ENCODE data around the gene TMCO2.

The TMCO2 gene

GRCh38 chr1:40267767-40268187 is 20.0 kb downstream of the TMCO2 start:
- peaks cover 26% of the 10 kb centered on the region for H3K4me1 Mint-ChIP-seq (ENCODE audit: low read depth)
- H3K9me3 Mint-ChIP-seq, result no peaks in the 10 kb centered on the region
- H3K4me3 Mint-ChIP-seq, result no peak overlapping the region
- no peak for DNase-seq (ENCODE audit: low spot score)
- H3K27me3 Mint-ChIP-seq (ENCODE audit: low read depth), result no peaks in the 10 kb centered on the region
- peaks cover 52% of the 10 kb centered on the region for H3K36me3 Mint-ChIP-seq (ENCODE audit: low read depth)
- no peak overlapping the region for H3K27ac Mint-ChIP-seq

- no peaks in the 10 kb centered on the region for H3K9me3 Mint-ChIP-seq
- no peaks in the 10 kb centered on the region for H3K27me3 Mint-ChIP-seq (ENCODE audit: low read depth)
- no peak for DNase-seq (ENCODE audit: low spot score)
- H3K4me3 Mint-ChIP-seq, result no peak overlapping the region
- peaks cover 22% of the 10 kb centered on the region for H3K4me1 Mint-ChIP-seq (ENCODE audit: low read depth)
- no peak overlapping the region for H3K27ac Mint-ChIP-seq
- H3K36me3 Mint-ChIP-seq (ENCODE audit: low read depth), result peaks cover 50% of the 10 kb centered on the region
These were observed 20.5 kb downstream of the TMCO2 start for GRCh38 chr1:40268211-40268610.

- H3K27ac Mint-ChIP-seq, result peak overlapping the region; percentile 39
- peaks cover 53% of the 10 kb centered on the region for H3K36me3 Mint-ChIP-seq (ENCODE audit: low read depth)
- peak; percentile 22 for DNase-seq (ENCODE audit: low spot score)
- peaks cover 15% of the 10 kb centered on the region for H3K4me1 Mint-ChIP-seq (ENCODE audit: low read depth)
- H3K4me3 Mint-ChIP-seq, result no peak overlapping the region
- H3K9me3 Mint-ChIP-seq, result no peaks in the 10 kb centered on the region
- H3K27me3 Mint-ChIP-seq (ENCODE audit: low read depth), result no peaks in the 10 kb centered on the region
These were observed 22.6 kb downstream of the TMCO2 start for GRCh38 chr1:40270152-40270834.

DNA sequence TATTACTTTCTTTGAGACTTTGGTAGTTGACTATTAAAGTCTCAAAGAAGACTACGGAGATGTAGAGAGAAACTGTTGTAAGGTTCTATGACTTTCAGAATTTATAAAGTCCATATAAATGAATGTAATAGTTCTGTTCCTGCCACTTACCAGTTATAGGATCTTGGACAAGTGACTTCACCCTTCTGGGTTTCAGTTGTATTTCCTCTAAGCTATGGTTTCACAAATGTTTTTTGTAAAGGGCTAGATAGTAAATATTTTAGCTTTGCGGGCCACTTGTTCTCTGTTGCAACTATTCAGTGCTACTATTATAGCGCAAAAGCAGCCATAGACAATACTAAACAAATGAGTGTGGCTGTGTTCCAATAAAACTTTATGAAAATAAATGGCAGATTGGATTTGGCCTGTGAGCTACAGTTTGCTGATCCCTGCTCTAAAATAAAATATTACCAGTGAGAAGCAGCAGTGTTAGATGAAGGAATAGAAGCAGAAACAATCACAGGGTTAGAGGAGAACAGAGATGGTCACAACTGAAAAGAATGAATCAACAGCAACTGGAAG is 25.0 kb downstream of the TMCO2 start:
- peaks cover 9% of the 10 kb centered on the region for H3K4me1 Mint-ChIP-seq (ENCODE audit: low read depth)
- H3K36me3 Mint-ChIP-seq (ENCODE audit: low read depth), result peaks cover 49% of the 10 kb centered on the region
- H3K27ac Mint-ChIP-seq, result no peak overlapping the region

DNA sequence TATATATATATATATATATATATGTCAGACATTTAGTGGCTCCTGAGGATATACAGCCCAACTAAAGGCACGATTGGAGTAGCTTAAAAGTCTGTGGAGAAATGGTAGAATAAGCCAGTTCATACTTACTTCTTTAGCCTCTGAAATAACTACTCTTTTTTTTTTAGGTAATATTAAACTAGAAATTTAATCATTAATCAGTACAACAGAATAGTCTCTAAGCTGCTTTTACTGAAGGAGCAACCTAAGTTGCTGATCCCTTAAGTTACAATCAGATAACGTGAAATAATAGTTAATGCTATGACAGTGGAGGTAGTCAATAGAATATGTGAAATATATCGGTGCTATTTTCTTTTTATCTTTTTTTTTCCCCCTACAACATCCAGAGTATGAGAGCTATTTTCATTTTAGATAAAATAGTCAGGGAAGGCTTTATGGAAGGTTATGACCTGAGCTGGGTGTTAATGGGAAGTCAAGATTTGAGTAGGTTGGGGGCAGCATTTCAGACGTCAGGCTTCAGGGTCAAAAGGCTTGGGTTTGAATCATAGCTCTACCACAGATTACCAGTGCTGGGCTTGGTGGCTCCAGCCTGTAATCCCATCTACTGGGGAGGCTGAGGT is 25.9 kb downstream of the TMCO2 start:
- no peak overlapping the region for H3K27ac Mint-ChIP-seq
- DNase-seq (ENCODE audit: low spot score), result no peak
- H3K4me3 Mint-ChIP-seq, result no peak overlapping the region
- H3K36me3 Mint-ChIP-seq (ENCODE audit: low read depth), result peaks cover 41% of the 10 kb centered on the region
- H3K9me3 Mint-ChIP-seq, result no peaks in the 10 kb centered on the region
- no peaks in the 10 kb centered on the region for H3K27me3 Mint-ChIP-seq (ENCODE audit: low read depth)
- H3K4me1 Mint-ChIP-seq (ENCODE audit: low read depth), result peaks cover 9% of the 10 kb centered on the region

More for the DNA sequence above, 25.0 kb downstream of the TMCO2 start:
- no peak for DNase-seq (ENCODE audit: low spot score)
- Mint-ChIP-seq H3K4me3 (no peak overlapping the region), H3K9me3 (no peaks in the 10 kb centered on the region), H3K27me3 (ENCODE audit: low read depth) (no peaks in the 10 kb centered on the region)

DNA sequence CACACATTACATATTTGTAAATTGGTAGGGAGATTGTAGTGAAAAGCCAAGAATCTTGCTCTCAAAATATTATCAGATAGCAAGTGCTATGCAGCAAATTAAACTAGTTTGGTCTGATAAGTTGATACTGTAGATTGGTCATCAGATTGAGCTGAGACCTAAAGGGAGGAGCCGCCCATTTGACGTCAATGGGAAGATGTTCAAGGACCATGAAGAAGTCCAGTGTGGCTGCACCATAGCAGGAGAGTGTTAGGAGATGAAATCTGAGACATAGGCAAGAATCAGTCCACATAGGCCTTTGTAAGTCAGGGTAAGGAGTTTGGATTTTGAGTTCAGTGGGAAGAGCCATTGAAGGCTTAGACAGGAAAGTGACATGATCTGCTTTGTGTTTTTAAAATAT is 26.6 kb downstream of the TMCO2 start:
- Mint-ChIP-seq H3K36me3 (ENCODE audit: low read depth) (peaks cover 42% of the 10 kb centered on the region), H3K4me3 (no peak overlapping the region), H3K27ac (no peak overlapping the region), H3K9me3 (no peaks in the 10 kb centered on the region), H3K27me3 (ENCODE audit: low read depth) (no peaks in the 10 kb centered on the region), H3K4me1 (ENCODE audit: low read depth) (peaks cover 9% of the 10 kb centered on the region)
- no peak for DNase-seq (ENCODE audit: low spot score)

DNA sequence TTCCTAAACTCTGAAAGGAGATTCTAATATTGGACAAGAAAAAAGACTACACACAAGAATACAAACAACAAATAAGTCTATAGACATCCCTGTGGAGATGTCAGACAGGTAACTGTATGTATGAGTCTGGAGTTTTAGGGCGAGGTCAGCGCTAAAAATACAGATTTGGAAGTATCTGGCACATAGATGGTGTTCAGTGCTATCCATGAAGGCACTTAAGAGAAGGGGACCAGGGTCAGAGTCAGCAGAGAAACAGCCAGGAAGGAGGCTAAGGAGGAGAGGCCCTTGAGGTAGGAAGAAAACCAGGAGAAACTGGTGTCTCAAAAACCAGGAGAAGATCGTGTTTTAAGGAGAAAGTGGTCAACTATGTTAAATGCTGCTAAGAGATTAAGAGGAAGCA is 28.4 kb downstream of the TMCO2 start:
- Mint-ChIP-seq H3K36me3 (ENCODE audit: low read depth) (peaks cover 36% of the 10 kb centered on the region), H3K4me1 (ENCODE audit: low read depth) (peaks cover 3% of the 10 kb centered on the region), H3K27ac (no peak overlapping the region), H3K4me3 (no peak overlapping the region), H3K27me3 (ENCODE audit: low read depth) (no peaks in the 10 kb centered on the region), H3K9me3 (no peaks in the 10 kb centered on the region)
- DNase-seq (ENCODE audit: low spot score), result no peak

- Mint-ChIP-seq H3K4me3 (no peak overlapping the region), H3K4me1 (ENCODE audit: low read depth) (peaks cover 4% of the 10 kb centered on the region), H3K36me3 (ENCODE audit: low read depth) (peaks cover 18% of the 10 kb centered on the region), H3K27me3 (ENCODE audit: low read depth) (no peaks in the 10 kb centered on the region), H3K9me3 (no peaks in the 10 kb centered on the region), H3K27ac (peak overlapping the region; percentile 50)
- no peak for DNase-seq (ENCODE audit: low spot score)
These were observed 34.1 kb downstream of the TMCO2 start for GRCh38 chr1:40281853-40282252.

GRCh38 chr1:40291293-40291692 is 43.6 kb downstream of the TMCO2 start:
- Mint-ChIP-seq H3K27ac (no peak overlapping the region), H3K27me3 (ENCODE audit: low read depth) (no peaks in the 10 kb centered on the region), H3K4me3 (no peak overlapping the region), H3K9me3 (no peaks in the 10 kb centered on the region), H3K4me1 (ENCODE audit: low read depth) (peaks cover 9% of the 10 kb centered on the region), H3K36me3 (ENCODE audit: low read depth) (peaks cover 41% of the 10 kb centered on the region)
- DNase-seq (ENCODE audit: low spot score), result no peak

GRCh38 chr1:40299366-40300248 is 51.9 kb downstream of the TMCO2 start:
- DNase-seq (ENCODE audit: low spot score), result no peak
- no peaks in the 10 kb centered on the region for H3K4me1 Mint-ChIP-seq (ENCODE audit: low read depth)
- no peaks in the 10 kb centered on the region for H3K9me3 Mint-ChIP-seq
- H3K27me3 Mint-ChIP-seq (ENCODE audit: low read depth), result no peaks in the 10 kb centered on the region
- H3K4me3 Mint-ChIP-seq, result no peak overlapping the region
- H3K27ac Mint-ChIP-seq, result no peak overlapping the region
- no peaks in the 10 kb centered on the region for H3K36me3 Mint-ChIP-seq (ENCODE audit: low read depth)

DNA sequence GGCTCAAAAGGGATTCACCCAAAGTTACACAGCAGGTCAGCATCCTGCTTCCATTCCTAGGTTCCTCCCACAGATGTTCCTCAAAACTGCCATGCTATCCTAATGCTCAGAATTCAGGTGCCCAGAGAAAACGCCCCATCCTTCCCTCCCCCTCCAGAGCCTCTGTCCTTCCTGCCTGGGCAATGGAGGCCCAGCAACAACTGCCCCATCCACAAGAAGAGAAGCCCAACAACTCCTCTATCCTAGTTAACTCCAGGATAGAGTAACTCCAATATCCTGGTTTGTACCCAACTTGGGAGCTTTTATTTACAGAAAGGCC is 52.5 kb downstream of the TMCO2 start:
- DNase-seq (ENCODE audit: low spot score), result no peak
- Mint-ChIP-seq H3K4me1 (ENCODE audit: low read depth) (no peaks in the 10 kb centered on the region), H3K27me3 (ENCODE audit: low read depth) (no peaks in the 10 kb centered on the region), H3K4me3 (no peak overlapping the region), H3K27ac (no peak overlapping the region), H3K36me3 (ENCODE audit: low read depth) (no peaks in the 10 kb centered on the region), H3K9me3 (no peaks in the 10 kb centered on the region)

- H3K9me3 Mint-ChIP-seq, result no peaks in the 10 kb centered on the region
- no peaks in the 10 kb centered on the region for H3K36me3 Mint-ChIP-seq (ENCODE audit: low read depth)
- H3K27me3 Mint-ChIP-seq (ENCODE audit: low read depth), result no peaks in the 10 kb centered on the region
- no peak for DNase-seq (ENCODE audit: low spot score)
- no peak overlapping the region for H3K27ac Mint-ChIP-seq
- no peak overlapping the region for H3K4me3 Mint-ChIP-seq
- H3K4me1 Mint-ChIP-seq (ENCODE audit: low read depth), result no peaks in the 10 kb centered on the region
These were observed 52.9 kb downstream of the TMCO2 start for GRCh38 chr1:40300651-40301050.

DNA sequence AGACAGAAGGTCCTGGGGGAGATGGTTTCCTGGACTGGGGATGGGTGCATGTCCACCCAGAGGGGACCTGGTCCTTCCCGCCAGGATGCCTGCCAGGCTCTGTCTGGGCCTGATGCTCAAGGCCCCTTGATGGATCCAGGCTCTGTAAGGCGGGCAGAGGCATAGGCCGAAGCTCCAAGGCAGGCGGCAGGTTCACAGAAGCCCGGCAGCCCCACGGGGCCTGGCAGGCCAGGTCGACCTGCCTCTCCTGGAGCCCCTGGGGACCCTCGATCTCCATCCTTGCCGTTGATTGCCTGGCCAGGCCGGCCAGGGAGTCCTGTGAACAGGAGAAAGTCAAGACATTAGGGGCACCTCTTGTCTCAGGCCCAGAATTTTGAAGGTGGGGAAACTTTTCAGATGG is 53.3 kb downstream of the TMCO2 start:
- Mint-ChIP-seq H3K36me3 (ENCODE audit: low read depth) (no peaks in the 10 kb centered on the region), H3K4me1 (ENCODE audit: low read depth) (no peaks in the 10 kb centered on the region), H3K9me3 (no peaks in the 10 kb centered on the region), H3K27me3 (ENCODE audit: low read depth) (no peaks in the 10 kb centered on the region), H3K4me3 (no peak overlapping the region), H3K27ac (no peak overlapping the region)
- DNase-seq (ENCODE audit: low spot score), result no peak

Measured in T-helper 2 cell treated with Interferon-gamma antibody and Interleukin-4, amounts not matched to agents 5 μg/mL and 100 μg/mL, for 36 hours (primary cell).